Measurements from ENCODE around the gene LATS2.

DNA sequence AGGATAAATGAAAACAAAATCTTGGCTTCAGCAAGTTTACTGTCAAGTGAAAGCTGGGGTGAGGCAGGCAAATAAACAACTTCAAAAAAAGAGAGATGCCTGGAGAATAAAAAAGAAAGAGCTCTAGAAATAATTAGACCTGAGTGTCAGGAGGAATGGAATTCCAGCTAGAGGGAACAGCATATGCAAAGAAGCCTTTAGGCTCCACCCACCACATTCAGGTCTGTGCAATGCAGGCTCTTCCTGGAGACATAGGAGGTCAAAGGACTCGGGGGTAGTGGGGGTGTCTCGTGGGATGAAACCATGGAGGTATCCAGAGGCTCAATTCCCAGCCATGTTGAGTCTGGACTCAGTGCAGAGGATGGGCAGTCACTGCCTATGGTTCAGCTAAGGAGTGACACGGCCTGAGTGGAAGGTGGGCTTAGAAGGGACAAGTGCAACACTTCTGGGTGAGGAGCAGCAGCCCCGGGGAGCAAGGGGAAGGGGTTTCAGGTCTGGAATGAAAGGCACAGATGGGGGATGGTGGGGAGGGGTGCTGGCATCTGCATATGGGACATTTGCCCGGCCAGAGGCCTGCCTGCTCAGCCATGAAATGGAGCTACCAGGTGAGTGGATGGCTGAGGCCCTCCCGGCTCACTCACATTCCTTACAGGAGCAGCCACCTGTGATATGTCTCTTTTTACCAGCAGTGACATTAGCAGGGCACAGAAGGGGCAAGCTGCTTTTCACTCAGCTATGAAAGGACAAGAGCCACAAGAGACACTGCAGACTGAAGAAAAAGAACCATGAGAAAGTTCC is 12.3 kb downstream of the LATS2 start:
- TF ChIP-seq POLR2A (IDR thresholded peaks at IDR 0.05) (no peak), POLR2AphosphoS5 (IDR thresholded peaks at IDR 0.05) (no peak), EP300 (IDR thresholded peaks at IDR 0.05) (no peak)
- TF ChIP-seq, protein P1, sequence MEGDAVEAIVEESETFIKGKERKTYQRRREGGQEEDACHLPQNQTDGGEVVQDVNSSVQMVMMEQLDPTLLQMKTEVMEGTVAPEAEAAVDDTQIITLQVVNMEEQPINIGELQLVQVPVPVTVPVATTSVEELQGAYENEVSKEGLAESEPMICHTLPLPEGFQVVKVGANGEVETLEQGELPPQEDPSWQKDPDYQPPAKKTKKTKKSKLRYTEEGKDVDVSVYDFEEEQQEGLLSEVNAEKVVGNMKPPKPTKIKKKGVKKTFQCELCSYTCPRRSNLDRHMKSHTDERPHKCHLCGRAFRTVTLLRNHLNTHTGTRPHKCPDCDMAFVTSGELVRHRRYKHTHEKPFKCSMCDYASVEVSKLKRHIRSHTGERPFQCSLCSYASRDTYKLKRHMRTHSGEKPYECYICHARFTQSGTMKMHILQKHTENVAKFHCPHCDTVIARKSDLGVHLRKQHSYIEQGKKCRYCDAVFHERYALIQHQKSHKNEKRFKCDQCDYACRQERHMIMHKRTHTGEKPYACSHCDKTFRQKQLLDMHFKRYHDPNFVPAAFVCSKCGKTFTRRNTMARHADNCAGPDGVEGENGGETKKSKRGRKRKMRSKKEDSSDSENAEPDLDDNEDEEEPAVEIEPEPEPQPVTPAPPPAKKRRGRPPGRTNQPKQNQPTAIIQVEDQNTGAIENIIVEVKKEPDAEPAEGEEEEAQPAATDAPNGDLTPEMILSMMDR (IDR thresholded peaks at IDR 0.05), result no peak
